Peyer's patch (tissue), 4 donors: ENCODE measurements around the gene BAIAP2.

Experiments
- CTCF ChIP-seq, 6 experiments: fragments of 450-650 bp in 4 of 6; fragments of 200-600 bp in 2 of 6; sonication (generic) in 1 of 6; IDR thresholded peaks; one replicate each; pipeline ENCODE4 v1.5.1; 2017 to 2019; ENCODE audit warnings: antibody characterized with exemption in 6 of 6, mild to moderate bottlenecking in 3 of 6, moderate library complexity in 1 of 6
- POLR2A ChIP-seq, 2 donors: fragments of 450-650 bp; IDR thresholded peaks; one replicate each; pipeline ENCODE4 v1.5.1; 2017; ENCODE audit warnings: antibody characterized with exemption in 2 of 2, mild to moderate bottlenecking in 2 of 2, moderate library complexity in 2 of 2

- no peak for TF ChIP-seq CTCF (IDR thresholded peaks at IDR 0.05)
- no peak for TF ChIP-seq POLR2A (IDR thresholded peaks at IDR 0.05)
Observed at GRCh38 chr17:81029859-81030258, 5.1 kb upstream of the BAIAP2 start.
